Omental fat pad (tissue), 4 donors: Measurements from ENCODE around the gene LYPD8. TPM values are rescaled to one million over a fixed set of nuclear protein-coding genes. Genes with fewer than 3 reads are reported as not detected.

Source experiments
- ATAC-seq: fragments of 150-250 bp; one replicate; pipeline ENCODE4 v1.9.1; 2016; ENCODE audit warnings: mild to moderate bottlenecking, moderate library complexity; ENCODE audit not compliant: low FRiP score
- DNase-seq: peaks from one replicate; pipeline ENCODE4 v3.0.0-alpha.2; 2019; ENCODE audit warnings: low spot score
- total RNA-seq, 4 donors: library from RNA; depleted of rRNA; stranded (reverse); fragments of >200 nt; gene quantifications; one replicate each; pipeline ENCODE4 v1.1.0, GENCODE V29; 2016
- TF ChIP-seq, protein P1 (sequence below), 3 donors: fragments of 450-650 bp; IDR thresholded peaks; one replicate each; pipeline ENCODE4 v1.5.1; 2016 to 2017; ENCODE audit warnings: antibody characterized with exemption in 3 of 3, mild to moderate bottlenecking in 3 of 3, moderate library complexity in 2 of 3

The LYPD8 gene
- total RNA-seq, 4 donors from 2014 or later, result not detected

DNA sequence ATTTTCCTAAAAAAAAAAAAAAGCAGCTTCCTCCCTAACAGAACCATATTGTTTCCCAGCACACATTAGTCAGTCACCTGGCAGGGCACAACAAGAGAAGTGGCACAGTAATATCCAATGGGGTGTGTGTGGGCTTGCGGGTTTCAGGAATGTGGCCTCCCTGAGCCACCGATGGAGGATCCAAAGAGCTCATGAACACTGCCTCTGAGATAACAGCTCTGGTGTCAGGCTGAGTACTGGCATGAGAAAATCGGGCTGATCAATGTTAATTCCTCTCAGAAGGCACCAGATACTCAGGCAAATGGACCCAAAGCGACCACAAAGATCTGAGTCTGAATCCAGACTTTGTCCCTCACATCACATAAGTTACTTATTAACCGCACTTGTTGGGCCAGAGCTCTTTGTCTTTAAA is 2.2 kb upstream of the LYPD8 start:
- ATAC-seq, result no peak
- no peak for DNase-seq
- TF ChIP-seq, protein P1, sequence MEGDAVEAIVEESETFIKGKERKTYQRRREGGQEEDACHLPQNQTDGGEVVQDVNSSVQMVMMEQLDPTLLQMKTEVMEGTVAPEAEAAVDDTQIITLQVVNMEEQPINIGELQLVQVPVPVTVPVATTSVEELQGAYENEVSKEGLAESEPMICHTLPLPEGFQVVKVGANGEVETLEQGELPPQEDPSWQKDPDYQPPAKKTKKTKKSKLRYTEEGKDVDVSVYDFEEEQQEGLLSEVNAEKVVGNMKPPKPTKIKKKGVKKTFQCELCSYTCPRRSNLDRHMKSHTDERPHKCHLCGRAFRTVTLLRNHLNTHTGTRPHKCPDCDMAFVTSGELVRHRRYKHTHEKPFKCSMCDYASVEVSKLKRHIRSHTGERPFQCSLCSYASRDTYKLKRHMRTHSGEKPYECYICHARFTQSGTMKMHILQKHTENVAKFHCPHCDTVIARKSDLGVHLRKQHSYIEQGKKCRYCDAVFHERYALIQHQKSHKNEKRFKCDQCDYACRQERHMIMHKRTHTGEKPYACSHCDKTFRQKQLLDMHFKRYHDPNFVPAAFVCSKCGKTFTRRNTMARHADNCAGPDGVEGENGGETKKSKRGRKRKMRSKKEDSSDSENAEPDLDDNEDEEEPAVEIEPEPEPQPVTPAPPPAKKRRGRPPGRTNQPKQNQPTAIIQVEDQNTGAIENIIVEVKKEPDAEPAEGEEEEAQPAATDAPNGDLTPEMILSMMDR (IDR thresholded peaks at IDR 0.05), result no peak

DNA sequence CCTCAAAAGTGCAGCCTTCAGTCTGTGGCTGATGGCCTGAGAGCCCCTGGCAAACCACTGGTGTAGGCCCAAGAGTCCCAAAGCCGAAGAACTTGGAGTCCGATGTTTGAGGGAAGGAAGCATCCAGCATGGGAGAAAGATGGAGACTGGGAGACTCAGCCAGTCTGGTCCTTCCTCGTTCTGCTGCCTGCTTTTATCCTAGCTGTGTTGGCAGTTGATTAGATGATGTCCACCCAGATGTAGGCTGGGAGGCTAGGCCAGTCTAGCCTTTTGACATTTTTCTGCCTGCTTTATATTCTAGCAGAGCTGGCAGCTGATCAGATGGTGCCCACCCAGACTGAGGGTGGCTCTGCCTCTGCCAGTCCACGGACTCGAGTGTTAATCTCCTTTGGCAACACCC is 1.1 kb upstream of the LYPD8 start:
- TF ChIP-seq, protein P1 (IDR thresholded peaks at IDR 0.05), result no peak
- ATAC-seq (no peak), DNase-seq (no peak)

DNA sequence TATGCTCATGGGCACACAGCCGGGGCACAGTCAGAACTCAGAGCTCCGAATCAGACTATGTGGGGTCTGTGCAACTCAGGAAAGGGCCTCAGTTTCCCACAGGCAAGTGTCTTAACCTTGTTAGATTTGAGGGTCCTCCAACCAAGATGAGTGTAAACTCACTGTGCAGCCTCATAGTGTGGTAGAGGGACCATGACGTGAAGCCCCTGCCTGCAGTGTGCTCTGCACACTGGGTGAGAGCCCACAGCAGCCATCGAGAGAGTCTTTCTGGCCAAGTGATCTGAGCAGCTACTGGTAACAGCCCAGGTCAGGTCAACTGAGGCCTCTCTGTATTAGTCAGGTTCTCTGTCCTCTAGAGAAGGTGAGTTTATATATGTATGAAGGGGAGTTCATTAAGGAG is 592 bp upstream of the LYPD8 start:
- DNase-seq (no peak), ATAC-seq (no peak)
- TF ChIP-seq, protein P1 (IDR thresholded peaks at IDR 0.05), result no peak

DNA sequence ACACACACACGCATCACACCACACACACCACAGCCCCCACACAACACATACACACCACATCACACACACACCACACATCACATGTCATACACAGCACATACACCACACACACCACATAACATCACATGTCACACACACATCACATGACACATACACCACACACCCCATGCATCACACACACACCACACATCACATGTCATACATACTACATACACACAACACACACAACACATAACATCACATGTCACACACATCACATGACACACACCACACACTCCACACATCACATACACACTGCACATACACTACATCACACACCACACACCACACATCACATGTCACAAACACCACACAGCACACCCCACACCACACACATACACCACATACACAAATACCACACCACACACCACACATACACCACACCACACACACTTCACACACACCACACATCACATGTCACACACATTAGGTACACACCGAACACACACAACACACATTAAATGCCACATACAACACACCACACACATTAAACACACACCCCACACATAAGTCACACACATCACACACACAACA is 1.8 kb downstream of the LYPD8 start:
- TF ChIP-seq, protein P1 (IDR thresholded peaks at IDR 0.05), result no peak
- no peak for DNase-seq
- ATAC-seq, result no peak

DNA sequence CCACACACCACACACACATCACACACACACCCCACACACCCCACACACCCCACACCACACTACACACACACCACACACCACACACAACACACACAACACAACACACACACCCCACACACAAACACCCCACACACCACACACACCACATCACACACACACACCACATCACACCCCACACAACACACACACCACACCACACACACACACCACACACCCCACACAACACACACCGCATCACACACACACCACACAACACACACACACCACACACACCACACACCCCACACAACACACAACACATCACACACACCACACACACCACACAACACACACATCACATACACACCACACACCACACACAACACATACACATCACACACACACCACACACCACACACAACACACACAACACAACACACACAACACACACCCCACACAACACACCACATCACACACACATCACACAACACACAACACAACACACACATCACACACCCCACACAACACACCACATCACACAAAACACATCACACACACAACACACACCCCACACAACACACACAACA is 2.4 kb downstream of the LYPD8 start:
- TF ChIP-seq, protein P1 (IDR thresholded peaks at IDR 0.05), result no peak
- DNase-seq, result no peak
- ATAC-seq, result no peak

- TF ChIP-seq, protein P1 (IDR thresholded peaks at IDR 0.05), result no peak
Observed at GRCh38 chr1:248752161-248753028, 3.2 kb downstream of the LYPD8 start.

More at GRCh38 chr1:248752161-248753028, 3.2 kb downstream of the LYPD8 start:
- ATAC-seq (no peak), DNase-seq (no peak)
